GM18517 (cell line): ENCODE results near the gene TMEM198.

Experiments used
- ATAC-seq: cut with Tn5 transposase; IDR thresholded peaks from one replicate; pipeline ENCODE4 v1.9.1; 2021; ENCODE audit warnings: mild to moderate bottlenecking, moderate library complexity; ENCODE audit not compliant: unreplicated experiment

The TMEM198 gene

GRCh38 chr2:219560893-219561178, 17.0 kb downstream of the TMEM198 start:
- ATAC-seq, result no peak

GRCh38 chr2:219561179-219562048, 17.6 kb downstream of the TMEM198 start:
- no peak for ATAC-seq

GRCh38 chr2:219562049-219563020, 18.5 kb downstream of the TMEM198 start:
- ATAC-seq, result no peak

GRCh38 chr2:219563271-219563928, 19.6 kb downstream of the TMEM198 start:
- no peak for ATAC-seq

GRCh38 chr2:219565130-219566080, 21.6 kb downstream of the TMEM198 start:
- no peak for ATAC-seq

- ATAC-seq, result no peak
Measured at GRCh38 chr2:219566640-219567039, 22.8 kb downstream of the TMEM198 start.

GRCh38 chr2:219567131-219567530, 23.3 kb downstream of the TMEM198 start:
- no peak for ATAC-seq

- ATAC-seq, result no peak
Measured at GRCh38 chr2:219567791-219568361, 24.0 kb downstream of the TMEM198 start.

GRCh38 chr2:219569041-219569440, 25.2 kb downstream of the TMEM198 start:
- no peak for ATAC-seq

GRCh38 chr2:219569635-219570034, 25.8 kb downstream of the TMEM198 start:
- no peak for ATAC-seq

- ATAC-seq, result no peak
Measured at GRCh38 chr2:219570194-219570923, 26.5 kb downstream of the TMEM198 start.

- no peak for ATAC-seq
Measured at GRCh38 chr2:219570924-219571310, 27.1 kb downstream of the TMEM198 start.

GRCh38 chr2:219571311-219572236, 27.7 kb downstream of the TMEM198 start, which contains the start of gene OBSL1:
TSS of gene OBSL1 (minus strand) at chr2:219571539. CDS start at chr2:219571232, 307 bp downstream.
- no peak for ATAC-seq

- ATAC-seq, result no peak
Measured at GRCh38 chr2:219572237-219573001, 28.6 kb downstream of the TMEM198 start, which contains the start of gene INHA. TSS of gene INHA (plus strand) at chr2:219572310. CDS start at chr2:219572375, 65 bp downstream.

GRCh38 chr2:219573166-219573565, 29.3 kb downstream of the TMEM198 start:
- ATAC-seq, result no peak

GRCh38 chr2:219574484-219575311, 30.9 kb downstream of the TMEM198 start:
- no peak for ATAC-seq
